ENCODE measurements around the gene C1orf21.

Gene C1orf21

DNA sequence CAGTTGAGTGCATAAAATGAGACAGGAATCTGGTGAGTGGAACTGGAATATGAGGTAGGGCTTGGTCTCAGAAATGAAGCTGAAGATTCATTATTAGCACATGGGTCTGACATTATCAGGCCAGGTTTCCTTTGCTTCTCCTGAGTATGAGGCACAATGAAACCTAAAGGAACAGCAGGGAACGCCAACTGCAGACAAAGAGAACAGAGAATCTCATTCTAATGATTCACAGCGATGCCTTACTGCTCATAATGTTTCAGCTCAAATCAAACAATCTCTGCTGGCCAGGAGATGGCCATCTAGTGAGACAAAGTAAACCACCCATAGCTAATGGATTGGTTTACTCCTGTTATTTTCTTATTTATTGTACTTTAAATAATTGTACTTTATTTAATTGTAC lies 133.5 kb downstream of the C1orf21 start:
- DNase-seq (ENCODE audit: low spot score), result no peak

GRCh38 chr1:184524248-184524647 lies 137.4 kb downstream of the C1orf21 start:
- DNase-seq (ENCODE audit: low spot score), result no peak

GRCh38 chr1:184527402-184527801 lies 140.6 kb downstream of the C1orf21 start:
- no peak for DNase-seq (ENCODE audit: low spot score)

GRCh38 chr1:184530226-184530625 lies 143.4 kb downstream of the C1orf21 start:
- DNase-seq (ENCODE audit: low spot score), result no peak

- DNase-seq (ENCODE audit: low spot score), result no peak
Observed at GRCh38 chr1:184531296-184531695, 144.5 kb downstream of the C1orf21 start.

DNA sequence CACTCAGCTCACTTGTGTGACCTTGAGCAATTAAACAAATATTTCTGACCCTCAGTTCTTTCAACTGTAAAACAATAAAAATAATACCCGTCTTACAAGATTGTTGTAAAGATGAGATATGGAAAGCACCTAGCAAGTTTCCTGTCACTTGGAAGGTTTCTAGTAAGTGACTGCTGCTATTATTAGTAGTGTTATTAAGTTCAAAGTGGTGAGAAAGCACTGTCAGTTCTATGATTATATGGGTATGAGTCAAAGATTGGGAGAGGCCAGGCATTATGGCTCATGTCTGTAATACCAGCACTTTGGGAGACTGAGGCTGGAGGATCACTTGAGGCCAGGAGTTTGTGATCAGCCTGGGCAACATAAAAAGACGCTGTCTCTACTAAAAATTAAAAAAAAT lies 145.4 kb downstream of the C1orf21 start:
- DNase-seq (ENCODE audit: low spot score), result no peak

DNA sequence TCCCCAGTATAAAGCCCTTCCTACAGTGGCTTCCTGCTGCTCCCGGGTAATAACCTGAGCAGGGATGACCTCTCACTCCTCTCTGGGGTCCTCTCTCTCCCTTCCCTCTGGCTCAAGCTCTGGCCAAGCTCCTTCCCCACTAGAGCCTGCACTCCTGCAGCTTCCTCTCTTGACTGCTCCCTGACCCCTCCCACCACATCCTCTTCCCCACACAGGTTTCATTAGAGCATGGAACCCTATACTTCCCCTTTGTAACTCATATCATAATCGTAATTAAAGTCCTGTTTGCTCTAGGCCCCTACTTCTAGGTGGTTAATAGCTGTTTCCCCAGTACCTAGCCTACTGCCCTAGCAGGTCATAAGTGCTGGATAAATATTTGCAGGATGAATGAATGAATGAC lies 146.2 kb downstream of the C1orf21 start:
- DNase-seq (ENCODE audit: low spot score), result peak; percentile 46

DNA sequence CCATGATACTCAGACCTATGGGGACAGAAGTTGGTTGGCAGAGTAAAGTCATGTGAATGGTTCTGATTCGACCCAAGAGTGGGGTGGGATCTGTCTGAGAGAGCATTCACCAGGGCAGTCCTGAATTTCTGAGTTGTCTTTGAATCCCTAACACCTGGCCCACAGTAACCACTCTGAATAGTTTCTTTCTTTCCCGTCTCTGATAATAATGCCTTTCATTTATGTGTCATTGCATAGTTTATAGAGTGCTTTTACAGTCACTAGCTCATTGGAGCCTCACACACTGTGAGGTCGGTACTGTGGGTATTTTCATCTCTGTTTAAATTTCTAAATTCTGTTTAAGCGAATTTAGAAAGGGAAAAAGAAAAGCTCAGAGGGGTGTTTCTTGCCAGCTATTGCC lies 147.1 kb downstream of the C1orf21 start:
- DNase-seq (ENCODE audit: low spot score), result no peak

GRCh38 chr1:184534690-184535089 lies 147.9 kb downstream of the C1orf21 start:
- DNase-seq (ENCODE audit: low spot score), result no peak

- no peak for DNase-seq (ENCODE audit: low spot score)
Observed at GRCh38 chr1:184535191-184535970, 148.6 kb downstream of the C1orf21 start.

GRCh38 chr1:184536246-184536985 lies 149.6 kb downstream of the C1orf21 start:
- DNase-seq (ENCODE audit: low spot score), result no peak

- no peak for DNase-seq (ENCODE audit: low spot score)
Observed at GRCh38 chr1:184539580-184539979, 152.8 kb downstream of the C1orf21 start.

GRCh38 chr1:184541537-184542152 lies 154.8 kb downstream of the C1orf21 start:
- no peak for DNase-seq (ENCODE audit: low spot score)

DNA sequence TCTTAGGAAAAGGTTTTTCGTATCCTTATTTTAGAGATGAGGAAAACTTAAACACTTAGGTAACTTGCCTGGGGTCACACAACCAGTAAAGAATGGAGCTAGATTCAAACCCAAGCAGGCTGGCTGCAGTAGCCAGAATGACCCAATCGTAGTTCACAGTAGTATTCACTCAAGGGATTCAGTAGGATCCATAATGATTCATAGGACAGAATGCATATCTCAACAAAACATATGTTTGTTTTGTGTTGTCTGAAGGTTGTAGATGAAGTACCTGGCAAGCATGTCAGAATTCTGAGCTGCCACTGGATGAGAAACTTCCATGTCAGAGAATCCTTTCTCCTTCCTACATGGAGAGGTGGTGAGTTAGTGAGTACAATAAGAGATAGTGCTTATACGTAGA lies 155.5 kb downstream of the C1orf21 start:
- no peak for DNase-seq (ENCODE audit: low spot score)

- DNase-seq (ENCODE audit: low spot score), result no peak
Observed at GRCh38 chr1:184545601-184546000, 158.8 kb downstream of the C1orf21 start.

DNA sequence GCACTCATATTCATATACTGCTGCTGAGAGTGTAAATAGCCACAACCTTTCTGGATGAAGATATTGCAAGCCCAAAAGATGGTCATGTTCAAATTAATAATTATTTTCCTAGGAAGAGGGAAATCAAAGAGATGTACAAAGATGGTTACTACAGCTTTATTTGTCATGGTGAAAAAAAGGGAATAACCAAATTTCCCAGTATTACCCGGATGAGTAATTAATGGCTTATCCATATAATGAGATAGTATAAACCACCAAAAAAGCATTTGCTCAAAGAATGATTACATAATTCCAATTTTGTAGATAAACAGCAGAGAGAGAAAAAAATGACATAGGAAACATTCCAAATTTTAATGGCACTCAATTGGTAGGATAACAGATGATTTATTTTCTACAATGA lies 165.6 kb downstream of the C1orf21 start:
- no peak for DNase-seq (ENCODE audit: low spot score)

GRCh38 chr1:184553845-184554244 lies 167.0 kb downstream of the C1orf21 start:
- DNase-seq (ENCODE audit: low spot score), result no peak

GRCh38 chr1:184555665-184556641 lies 169.1 kb downstream of the C1orf21 start:
- DNase-seq (ENCODE audit: low spot score), result no peak

GRCh38 chr1:184556665-184557064 lies 169.8 kb downstream of the C1orf21 start:
- no peak for DNase-seq (ENCODE audit: low spot score)

DNA sequence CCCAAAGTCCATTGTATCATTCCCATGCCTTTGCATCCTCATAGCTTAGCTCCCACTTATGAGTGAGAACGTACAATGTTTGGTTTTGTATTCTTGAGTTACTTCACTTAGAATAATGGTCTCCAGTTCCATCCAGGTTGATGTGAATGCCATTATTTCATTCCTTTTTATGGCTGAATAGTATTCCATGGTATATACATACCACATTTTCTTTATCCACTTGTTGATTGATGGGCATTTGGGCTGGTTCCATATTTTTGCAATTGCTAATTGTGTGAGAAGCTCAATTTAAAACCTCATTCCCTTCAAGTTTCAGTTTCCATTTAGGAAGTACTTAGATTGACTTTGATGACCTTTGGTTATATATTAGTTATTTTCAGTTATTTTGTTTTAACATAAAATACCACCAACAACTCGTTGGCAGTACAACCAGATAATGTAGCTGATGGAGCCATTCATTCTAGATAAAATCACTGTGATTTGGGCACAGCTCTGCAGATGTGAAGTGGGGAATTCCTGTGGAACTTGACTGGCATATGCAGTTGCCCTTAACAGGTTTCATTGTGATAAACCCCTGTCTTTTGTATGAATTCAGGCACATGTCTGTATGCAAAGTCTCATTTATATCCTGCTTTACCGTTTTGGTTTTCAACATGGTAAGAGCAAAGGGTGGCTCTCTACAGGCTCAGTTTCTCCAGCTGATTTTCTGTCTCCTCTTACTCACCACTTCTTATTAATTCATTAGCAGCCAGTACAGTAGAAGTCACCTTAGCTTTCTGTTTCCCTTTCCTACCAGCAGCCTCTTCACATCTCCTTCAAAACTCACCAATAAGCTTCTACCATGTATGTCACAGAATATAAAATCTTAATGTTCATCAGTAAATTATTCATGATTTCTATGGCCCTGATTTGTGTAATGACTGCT lies 170.9 kb downstream of the C1orf21 start:
- no peak for DNase-seq (ENCODE audit: low spot score)

GRCh38 chr1:184558691-184559090 lies 171.9 kb downstream of the C1orf21 start:
- DNase-seq (ENCODE audit: low spot score), result no peak

All from germinal center (tissue), 1 donor.